Lung (tissue), 12 donors: Measurements from ENCODE around the gene NR2C2. TPM values are rescaled to one million over a fixed set of nuclear protein-coding genes. Genes with fewer than 3 reads are reported as not detected.

Source experiments
- ATAC-seq: fragments of 200-7000 bp; cut with Tn5 transposase; one replicate; pipeline ENCODE4 v1.9.1; 2020; ENCODE audit warnings: moderate number of reproducible peaks; ENCODE audit not compliant: insufficient read depth, low FRiP score
- DNase-seq, 3 donors: peaks; one replicate each; pipeline ENCODE4 v3.0.0-alpha.2; 2013 to 2017
- H3K27ac ChIP-seq, 2 donors: one replicate each; pipeline ENCODE4 v1.5.1; 2013; ENCODE audit warnings: mild to moderate bottlenecking in 2 of 2, moderate library complexity in 2 of 2, control low read depth in 1 of 2, inconsistent platforms in 1 of 2, low read depth in 1 of 2, low read length in 1 of 2
- H3K27me3 ChIP-seq, 3 donors: one replicate each; pipeline ENCODE4 v1.5.1; 2013; ENCODE audit warnings: low read length in 2 of 3; ENCODE audit not compliant: control insufficient read depth in 3 of 3, insufficient read depth in 3 of 3
- H3K36me3 ChIP-seq, 4 donors: one replicate each; pipeline ENCODE4 v1.5.1; 2013; ENCODE audit warnings: low read length in 4 of 4, mild to moderate bottlenecking in 1 of 4, moderate library complexity in 1 of 4; ENCODE audit not compliant: control insufficient read depth in 4 of 4, insufficient read depth in 4 of 4
- H3K4me1 ChIP-seq, 5 donors: one replicate each; pipeline ENCODE4 v1.5.1; 2013; ENCODE audit warnings: low read length in 5 of 5, mild to moderate bottlenecking in 2 of 5, moderate library complexity in 1 of 5; ENCODE audit not compliant: control insufficient read depth in 5 of 5, insufficient read depth in 5 of 5
- H3K4me3 ChIP-seq: one replicate; pipeline ENCODE4 v1.5.1; 2013; ENCODE audit warnings: mild to moderate bottlenecking, control low read depth, moderate library complexity
- H3K9ac ChIP-seq, 2 donors: one replicate each; pipeline ENCODE4 v1.5.1; 2013; ENCODE audit warnings: low read length in 2 of 2, control low read depth in 1 of 2; ENCODE audit not compliant: insufficient read depth in 1 of 2
- H3K9me3 ChIP-seq, 4 donors: one replicate each; pipeline ENCODE4 v1.5.1; 2013; ENCODE audit warnings: low read length in 3 of 4, mild to moderate bottlenecking in 1 of 4, moderate library complexity in 1 of 4; ENCODE audit not compliant: control insufficient read depth in 4 of 4, insufficient read depth in 3 of 4
- CTCF ChIP-seq: IDR thresholded peaks from 2 replicates; pipeline ENCODE4 v1.5.1; 2012; ENCODE audit warnings: mild to moderate bottlenecking; ENCODE audit errors: control extremely low read depth, extremely low read depth
- WGBS, 2 donors: extraction: QIAGEN DNeasy Blood & Tissue Kit; methylation state at CpG; one replicate each; pipeline ENCODE4 v1.1.7; 2013; 5-methylcytosine and 5-hydroxymethylcytosine counted together
- polyA plus RNA-seq, 2 donors: library from polyadenylated mRNA; stranded (reverse); fragments of 200-250 nt; gene quantifications; one replicate each; pipeline ENCODE4 v1.2.1, GENCODE V29; 2013
- total RNA-seq, 2 donors: library from RNA; depleted of rRNA in 1 of 2; stranded (reverse); fragments of >200 nt in 1 of 2; gene quantifications; one replicate each; pipeline ENCODE4 v1.2.1, GENCODE V29; 2014 to 2021
- donor health status: control.
- donor health status: control.
- donor health status: Bipolar disorder and iron deficiency.
- donor health status: healthy.
- donor health status: DM: yes; HTN: yes; CAD: no.

The NR2C2 gene
- total and polyA plus RNA-seq, 4 donors: 9.2 to 71.0 (median 24.8) TPM

- peaks cover 11 to 41% (median 24%) of the 10 kb centered on the region in 4 donors for H3K36me3 ChIP-seq
- WGBS, 2 donors: 91 to 92% methylated on average over 8 of the region's 8 CpGs
- no peak for ATAC-seq
Observed at GRCh38 chr3:15055019-15055557, 107.7 kb downstream of the NR2C2 start.

GRCh38 chr3:15056676-15057404 lies 109.5 kb downstream of the NR2C2 start:
- no peaks in the 10 kb centered on the region for H3K27me3 ChIP-seq
- ATAC-seq (no peak), DNase-seq (no peak)
- WGBS, 2 donors: 96 to 97% methylated on average over 19 of the region's 19 CpGs
- no peak overlapping the region for H3K9ac ChIP-seq
- no peak for TF ChIP-seq CTCF
- H3K27ac ChIP-seq: no peak overlapping the region
- H3K9me3 ChIP-seq: no peaks in the 10 kb centered on the region
- H3K4me1 ChIP-seq: no peaks in the 10 kb centered on the region
- H3K4me3 ChIP-seq: no peak overlapping the region
- H3K36me3 ChIP-seq: peaks cover 4 to 32% (median 21%) of the 10 kb centered on the region in 4 donors

More at GRCh38 chr3:15055019-15055557, 107.7 kb downstream of the NR2C2 start:
- H3K27me3 ChIP-seq: no peaks in the 10 kb centered on the region
- no peak for TF ChIP-seq CTCF
- H3K4me3 ChIP-seq: no peak overlapping the region
- no peaks in the 10 kb centered on the region for H3K4me1 ChIP-seq
- H3K9ac ChIP-seq: no peak overlapping the region
- DNase-seq: no peak
- no peaks in the 10 kb centered on the region for H3K9me3 ChIP-seq
- no peak overlapping the region for H3K27ac ChIP-seq

GRCh38 chr3:15060029-15060428 lies 112.6 kb downstream of the NR2C2 start:
- H3K4me3 ChIP-seq: no peak overlapping the region
- 92 to 95% methylated on average over 3 of the region's 3 CpGs for WGBS, 2 donors
- H3K9me3 ChIP-seq: no peaks in the 10 kb centered on the region
- peaks cover 7 to 20% (median 15%) of the 10 kb centered on the region in 4 donors for H3K36me3 ChIP-seq
- ATAC-seq (no peak), DNase-seq (no peak)
- TF ChIP-seq CTCF: no peak
- no peak overlapping the region for H3K9ac ChIP-seq
- H3K4me1 ChIP-seq: peaks cover 0 to 13% (median 7%) of the 10 kb centered on the region in 5 donors
- no peaks in the 10 kb centered on the region for H3K27me3 ChIP-seq
- H3K27ac ChIP-seq: no peak overlapping the region
